GM21528 (cell line): ENCODE measurements around the gene MBNL2.

Source experiments
- ATAC-seq: cut with Tn5 transposase; IDR thresholded peaks from one replicate; pipeline ENCODE4 v1.9.1; 2021; ENCODE audit warnings: mild to moderate bottlenecking, moderate library complexity; ENCODE audit not compliant: unreplicated experiment, low FRiP score

MBNL2 gene

DNA sequence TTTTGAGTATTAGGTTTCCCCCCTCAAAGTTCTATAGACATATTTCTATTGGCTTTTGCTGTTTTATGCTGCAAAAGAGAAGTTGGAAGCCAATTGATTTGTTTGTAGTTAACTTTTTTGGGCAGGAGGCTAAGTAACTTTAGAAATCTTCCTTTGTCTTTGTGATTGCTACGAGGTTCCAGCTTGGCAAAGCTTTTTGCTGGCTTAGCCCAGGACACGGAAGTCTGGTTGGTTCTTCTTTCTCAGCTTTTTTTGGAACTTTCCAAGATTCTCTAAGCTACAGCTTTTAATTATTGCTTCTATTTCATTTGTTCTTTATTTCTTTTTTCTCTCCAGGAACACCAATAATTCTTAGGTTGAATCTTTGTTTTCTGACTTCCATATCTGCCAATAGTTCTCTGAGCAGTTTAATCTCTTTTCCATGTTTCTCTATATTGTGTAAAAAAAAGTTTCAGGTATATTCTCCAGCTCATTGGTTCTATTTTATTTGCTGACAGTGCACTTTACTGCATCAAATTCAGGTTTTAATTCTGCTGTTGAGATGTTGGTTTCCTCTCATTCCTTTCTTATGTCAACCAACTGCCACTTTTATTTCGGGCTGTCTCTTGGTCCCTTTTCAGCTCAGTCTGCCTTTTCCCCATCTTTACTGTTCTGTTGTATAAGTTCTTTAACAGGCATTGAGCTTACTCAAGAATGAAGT is 27.8 kb downstream of the MBNL2 start:
- no peak for ATAC-seq

DNA sequence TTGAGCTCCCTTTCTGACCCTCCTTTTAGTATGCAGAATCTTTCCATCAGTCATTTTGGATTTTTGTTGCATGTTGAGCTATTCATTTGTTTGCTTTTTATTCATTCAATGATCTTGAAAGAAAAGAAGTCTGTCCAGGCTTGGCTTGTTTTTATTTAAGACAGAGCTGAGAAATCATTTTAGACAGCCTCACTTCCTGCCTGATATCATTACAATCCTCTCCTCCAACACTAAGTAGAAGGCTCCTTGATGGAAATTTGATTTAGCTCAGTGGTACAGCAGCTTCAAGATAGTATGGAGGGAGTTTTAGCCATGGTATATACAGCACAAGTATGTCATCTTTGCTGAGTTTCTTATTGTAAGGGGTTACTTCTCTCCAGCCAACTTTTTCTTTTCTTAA is 28.4 kb downstream of the MBNL2 start:
- no peak for ATAC-seq

DNA sequence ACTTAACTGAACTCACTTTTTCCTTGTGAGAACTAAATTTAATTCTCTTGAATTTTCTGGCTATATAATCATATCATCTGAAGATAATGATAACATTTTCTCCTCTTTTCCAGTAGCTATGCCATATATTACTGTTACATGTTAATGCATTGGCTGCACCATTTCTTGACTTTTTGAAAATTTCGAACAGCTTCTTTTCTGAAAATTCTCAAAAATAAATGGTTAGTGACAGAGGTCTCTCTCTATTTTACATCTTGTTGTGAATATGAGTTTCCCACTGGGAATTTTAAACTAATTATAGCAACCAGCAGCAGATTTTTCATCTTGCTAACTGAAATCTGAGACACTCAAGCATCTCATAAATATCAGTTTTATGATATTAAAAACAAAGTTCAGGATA is 30.6 kb downstream of the MBNL2 start:
- ATAC-seq, result no peak

DNA sequence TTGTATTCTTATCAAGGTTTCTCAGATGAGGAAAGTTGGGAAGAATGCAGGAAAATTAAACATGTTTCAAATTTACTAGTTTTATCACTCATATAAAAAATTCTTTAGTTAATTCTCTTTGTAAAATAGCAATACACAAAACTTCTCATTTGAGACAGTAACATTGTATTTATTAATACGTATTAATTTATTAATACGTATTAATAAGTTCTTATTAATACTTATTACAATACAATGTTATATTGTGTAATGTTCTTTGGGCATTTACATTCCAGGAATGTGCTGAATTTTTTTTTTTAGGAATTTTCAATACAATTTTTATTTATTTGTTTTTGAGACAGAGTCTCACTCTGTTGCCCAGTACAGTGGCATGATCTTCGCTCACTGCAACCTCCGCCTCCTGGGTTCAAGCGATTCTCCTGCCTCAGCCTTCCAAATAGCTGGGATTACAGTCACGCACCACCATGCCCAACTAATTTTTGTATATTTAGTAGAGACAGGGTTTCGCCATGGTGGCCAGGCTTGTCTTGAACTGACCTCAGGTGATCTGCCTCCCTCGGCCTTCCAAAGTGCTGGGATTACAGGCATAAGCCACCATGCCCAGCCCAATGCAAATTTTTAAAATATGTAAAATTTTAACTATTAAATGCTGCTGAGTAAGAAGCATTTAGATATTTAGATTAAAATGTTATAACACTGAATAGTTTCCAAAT is 31.6 kb downstream of the MBNL2 start:
- no peak for ATAC-seq

DNA sequence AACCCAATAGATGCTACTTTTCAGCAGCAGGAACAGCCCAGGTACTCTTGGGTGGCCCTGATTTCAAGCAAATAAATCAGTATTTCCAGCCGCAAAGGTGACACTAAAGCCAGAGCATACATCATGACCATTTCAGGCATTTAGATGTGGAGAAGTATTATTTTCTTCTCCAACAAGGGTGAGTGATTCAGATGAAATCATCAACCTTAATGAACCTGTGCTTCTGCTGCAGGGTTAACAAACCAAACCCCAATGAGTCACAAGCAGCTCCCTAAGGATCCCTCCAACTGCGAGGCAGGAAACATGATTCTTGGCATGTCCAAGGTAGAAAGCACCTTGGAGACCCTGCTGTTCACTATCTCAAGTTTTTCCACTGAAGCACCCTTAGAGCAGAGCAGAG is 32.7 kb downstream of the MBNL2 start:
- no peak for ATAC-seq

DNA sequence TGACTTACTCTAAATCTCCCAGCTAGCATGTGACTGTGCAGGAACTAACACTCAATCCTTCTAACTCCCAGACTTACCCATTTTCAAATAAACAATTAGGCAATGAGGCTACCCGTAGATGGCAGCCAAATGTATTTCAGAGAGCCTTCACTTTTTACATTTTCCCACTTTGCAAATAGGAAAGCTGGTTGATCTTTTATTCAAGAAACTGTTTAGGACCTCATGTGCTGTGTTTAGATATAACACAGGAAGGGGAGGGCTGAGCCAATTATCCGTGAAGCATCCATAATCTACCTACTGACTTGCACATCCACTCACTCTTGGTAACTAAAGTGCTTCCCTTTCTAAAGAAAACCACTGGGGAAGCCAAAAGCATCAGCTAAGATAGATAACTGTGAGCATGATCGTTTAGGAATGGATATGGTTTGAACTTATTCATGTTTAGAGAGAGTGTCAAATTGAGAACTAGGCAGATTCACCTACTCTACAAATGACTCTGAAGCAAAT is 33.4 kb downstream of the MBNL2 start:
- no peak for ATAC-seq

DNA sequence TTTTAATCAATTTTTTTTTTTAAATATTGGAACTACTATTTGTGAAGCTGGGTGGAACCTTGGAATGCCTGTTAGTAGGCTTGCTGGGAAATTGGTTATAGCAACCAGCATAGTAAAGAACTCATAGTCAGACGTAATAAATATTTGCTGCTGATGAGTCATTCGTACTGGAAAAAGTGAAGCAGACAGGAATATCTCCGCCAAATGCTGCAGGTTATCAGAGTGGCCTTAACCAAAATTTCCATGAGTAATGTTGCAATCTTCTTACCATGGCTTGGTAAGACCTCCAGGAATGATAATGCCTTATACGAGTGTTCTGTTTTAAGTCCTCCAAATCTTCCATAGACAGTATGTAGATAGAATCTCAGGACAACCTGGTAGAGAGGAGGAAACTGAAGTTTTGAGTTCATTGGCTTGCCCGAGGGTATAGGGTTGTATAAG is 34.2 kb downstream of the MBNL2 start:
- ATAC-seq, result no peak

DNA sequence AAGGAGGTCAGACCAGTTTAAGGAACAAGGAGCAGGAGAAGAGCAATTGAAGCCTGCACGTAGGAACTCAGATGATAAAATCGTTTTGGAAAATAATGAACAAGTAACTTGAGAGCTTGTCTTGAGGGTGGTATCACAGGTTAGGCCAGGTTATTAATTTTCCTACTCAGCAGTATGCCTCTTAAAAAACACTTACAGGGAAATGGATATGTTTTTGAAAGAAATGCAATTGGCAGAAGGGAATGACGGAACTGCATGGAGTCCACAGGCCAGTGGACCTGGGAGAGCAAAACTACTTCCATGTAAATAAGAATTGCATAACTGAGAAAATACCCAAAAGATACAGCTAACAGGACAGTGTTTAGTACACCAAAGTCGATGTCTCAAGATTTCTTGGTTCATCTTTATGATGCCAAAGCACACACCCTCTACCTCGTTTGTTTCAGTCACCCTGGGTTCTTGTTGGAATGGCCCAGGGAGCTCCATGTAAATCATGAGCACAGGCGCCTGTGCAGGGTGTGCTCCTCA is 35.2 kb downstream of the MBNL2 start:
- no peak for ATAC-seq

DNA sequence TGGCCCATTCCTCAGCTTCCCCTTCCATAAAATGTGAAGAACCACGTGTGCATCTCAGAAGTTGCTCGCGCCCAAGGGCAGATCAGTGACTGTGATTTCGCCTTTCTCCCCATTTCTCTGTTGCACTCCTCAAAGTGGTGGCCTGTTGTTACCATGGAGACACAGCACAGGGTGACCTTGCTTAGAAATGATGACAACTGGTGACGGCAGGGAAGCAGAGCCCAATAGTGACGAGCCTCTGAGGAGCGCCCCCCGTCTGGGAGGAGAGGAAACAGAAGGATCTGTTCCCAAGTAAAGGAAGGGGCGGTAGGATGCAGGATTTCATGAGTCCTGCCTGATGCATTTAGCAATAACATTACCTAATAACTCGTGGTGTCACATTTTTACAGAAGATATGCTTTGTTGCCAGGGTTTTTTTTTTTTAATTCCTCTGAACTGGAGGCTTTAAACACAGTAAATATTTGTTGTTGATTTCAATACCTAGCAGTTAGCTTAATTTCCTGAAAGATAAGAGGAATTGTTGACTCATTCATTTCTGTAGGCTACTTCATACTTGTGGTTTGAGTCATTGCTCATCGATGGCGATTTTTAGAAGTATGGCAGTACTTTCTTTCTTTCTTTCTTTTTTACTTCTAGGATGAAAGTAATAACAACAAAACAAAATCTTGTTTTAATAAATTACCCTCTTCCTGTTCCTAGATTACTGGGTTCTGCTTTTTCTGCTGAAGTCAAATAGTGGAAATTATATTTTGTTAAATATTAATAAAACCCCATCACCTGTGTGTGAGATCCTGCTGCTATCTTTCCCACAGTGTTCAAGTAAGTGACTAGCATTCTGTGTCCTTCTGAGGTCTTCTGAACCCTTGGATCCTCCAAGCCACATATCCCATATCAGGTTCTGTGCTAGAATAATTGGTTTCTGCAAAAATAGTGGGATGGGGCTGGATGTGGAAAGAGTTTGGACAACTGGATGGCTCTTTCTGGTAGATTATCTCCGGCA is 36.0 kb downstream of the MBNL2 start:
- ATAC-seq, result peak; percentile 70

DNA sequence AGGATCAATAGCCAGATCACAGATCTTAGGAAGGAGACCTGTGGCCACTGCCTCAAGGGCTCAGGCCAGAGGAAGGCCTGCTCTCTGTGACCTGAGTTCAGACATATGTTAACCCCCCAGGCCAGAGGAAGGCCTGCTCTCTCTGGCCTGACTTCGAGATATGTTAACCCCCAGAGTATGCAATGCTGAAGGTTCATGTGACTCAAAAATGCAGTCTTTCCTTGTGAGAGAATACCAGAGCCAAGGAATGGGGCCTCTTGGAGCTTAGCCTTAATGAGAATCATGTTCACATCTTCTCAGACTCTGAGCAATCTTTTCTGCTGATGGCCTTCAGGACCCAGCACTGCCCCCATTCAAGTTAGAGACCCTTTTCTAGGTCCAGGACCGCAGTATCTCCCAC is 36.7 kb downstream of the MBNL2 start:
- ATAC-seq, result no peak

DNA sequence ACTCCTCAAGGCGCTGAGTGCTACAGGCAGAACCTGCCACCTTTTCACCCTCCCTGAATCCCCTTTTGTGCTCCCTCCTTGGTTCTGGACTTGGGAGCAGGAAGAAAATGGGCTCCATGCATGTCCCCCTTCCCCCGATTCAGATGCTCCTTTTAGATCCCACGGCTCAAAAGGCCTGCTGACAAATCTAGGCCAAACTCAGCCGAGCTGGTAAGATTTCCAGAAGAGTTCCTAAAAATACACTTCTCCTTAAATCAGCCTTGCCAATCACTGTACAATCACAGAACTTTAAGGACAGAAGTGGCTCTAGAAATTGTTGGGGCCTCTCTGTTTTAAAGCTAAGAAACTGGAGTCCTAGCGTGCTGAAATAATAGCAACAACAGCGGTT is 37.3 kb downstream of the MBNL2 start:
- ATAC-seq, result no peak

DNA sequence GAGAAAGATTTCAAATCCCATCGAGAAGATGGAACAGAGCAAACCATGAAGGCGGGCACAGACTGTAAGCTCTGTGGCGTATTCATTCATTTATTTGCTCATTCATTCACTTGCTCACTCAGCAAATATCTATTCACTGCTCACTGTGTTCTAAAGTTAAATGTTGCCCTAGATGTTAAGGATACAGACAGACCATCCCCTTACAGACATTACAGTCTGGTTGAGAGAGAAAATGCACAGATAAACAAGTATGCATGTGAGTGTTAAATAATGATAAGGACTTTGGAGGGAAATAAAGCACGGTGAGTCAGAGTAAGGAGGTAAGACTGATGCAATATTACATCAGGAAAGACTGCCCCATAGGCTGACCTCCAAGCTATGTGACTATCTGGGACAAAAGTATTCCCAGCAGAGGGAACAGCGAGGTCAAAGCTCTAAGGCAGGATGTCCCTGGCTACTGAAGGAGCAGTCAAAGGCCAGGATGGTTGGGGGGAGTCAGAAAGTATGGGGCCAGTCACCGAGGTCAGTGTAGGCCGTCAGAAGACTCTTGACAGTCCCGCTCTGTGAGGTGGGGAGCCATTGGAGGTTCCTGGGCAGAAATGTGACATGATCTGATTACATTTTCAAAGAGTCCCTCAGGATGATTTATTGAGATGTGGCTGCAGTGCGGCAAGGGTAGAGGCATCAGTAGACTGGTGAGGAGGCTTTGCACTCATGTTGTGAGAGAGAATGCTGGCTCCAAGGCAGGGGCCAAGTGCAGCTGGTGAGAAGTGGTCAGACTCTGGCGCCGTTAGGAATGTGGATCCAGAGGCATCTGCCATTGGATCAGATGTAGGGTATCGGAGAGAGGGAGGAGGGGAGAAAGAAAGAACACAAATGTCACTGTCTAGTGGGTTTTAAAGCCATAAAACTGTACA is 37.9 kb downstream of the MBNL2 start:
- no peak for ATAC-seq

DNA sequence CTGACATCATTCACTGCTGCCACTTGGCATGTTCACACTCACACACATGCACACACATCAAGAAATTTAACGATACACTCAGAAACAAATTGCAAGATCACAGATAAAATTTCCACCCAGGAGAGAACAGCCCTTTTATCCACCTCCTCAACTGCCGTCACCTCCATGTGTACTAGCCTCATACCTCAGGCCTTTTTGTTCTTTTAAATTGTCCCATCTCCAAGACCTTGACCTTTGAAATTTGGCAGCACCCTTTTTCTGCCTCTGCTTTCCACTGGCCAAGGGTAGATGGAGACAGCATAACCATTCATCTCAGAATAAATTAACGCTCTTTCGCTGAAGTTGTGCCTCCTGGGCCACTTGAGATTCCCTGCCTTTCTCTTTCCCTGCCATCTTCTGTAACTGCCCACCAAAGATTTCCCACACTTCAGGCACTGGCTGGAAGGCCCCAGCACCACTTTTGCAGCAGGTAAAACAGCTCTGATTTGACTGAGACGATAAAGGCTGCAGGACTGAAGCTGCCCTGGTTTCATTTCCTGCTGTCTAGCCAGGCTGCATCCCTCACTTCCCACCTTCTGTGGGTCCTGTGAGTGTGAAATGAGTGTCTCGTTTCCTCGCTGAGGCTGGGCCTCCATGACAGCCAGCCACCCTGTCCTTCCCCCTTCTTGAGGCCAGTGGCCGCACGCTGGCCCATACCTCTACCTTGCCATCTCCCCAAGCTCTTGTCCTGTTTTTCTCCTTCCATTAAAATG is 39.3 kb downstream of the MBNL2 start:
- ATAC-seq, result peak; percentile 69

DNA sequence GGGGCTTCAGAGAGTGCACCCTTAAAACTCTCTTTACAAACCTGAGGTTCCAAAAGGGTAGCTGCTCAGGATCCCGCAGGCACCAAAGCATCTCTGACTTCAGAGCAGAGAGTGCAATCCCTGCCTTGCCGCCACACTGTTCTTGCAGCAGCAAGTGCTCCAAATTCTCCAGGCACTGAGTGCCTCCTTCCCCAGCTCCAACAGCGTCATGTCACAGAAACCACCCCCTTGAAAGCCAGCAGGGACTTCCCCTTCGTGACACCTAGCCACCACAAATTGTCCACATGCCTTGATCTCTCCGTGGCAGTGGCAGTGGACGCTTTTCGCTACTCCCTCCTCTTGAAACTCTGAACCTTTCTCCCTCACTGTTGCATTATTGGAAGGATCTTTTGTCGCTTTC is 39.9 kb downstream of the MBNL2 start:
- no peak for ATAC-seq

DNA sequence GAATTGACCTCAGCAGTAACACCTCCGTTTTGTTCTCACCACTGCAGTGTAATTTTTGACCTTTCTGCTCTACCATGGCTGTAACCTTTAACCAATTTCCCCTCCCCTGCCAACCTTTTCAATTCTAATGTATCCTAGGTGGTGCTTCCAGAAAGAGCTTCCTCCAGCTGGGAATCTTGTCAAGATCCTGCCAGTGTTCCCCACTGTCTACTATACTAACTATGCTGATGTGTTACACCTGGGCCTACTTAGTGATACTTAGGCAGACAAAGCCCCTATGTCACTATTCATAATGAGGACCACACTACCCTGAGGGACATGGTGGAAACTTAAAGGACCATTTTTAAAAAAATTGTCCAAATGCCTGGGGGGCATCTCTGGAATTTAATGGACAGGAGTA is 41.0 kb downstream of the MBNL2 start:
- ATAC-seq, result no peak

DNA sequence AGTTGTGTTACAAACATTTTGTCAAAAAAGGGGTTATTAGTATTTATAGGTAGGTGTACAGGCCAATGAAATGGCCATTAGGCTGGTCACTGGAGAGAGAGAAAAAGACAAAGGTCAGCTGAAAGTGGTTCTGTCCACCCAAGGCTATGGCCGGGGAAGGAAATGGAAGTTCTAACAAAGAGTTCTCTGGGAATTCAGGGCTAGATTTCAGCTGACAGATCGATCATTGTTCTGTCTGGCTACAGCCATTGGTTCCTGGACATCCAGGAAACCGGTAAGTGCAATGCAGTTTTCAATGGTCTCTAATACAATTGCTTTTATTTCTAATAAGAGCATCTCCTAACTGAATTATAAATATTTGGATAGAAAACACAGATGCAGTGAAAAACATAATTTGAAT is 42.5 kb downstream of the MBNL2 start:
- ATAC-seq, result no peak

DNA sequence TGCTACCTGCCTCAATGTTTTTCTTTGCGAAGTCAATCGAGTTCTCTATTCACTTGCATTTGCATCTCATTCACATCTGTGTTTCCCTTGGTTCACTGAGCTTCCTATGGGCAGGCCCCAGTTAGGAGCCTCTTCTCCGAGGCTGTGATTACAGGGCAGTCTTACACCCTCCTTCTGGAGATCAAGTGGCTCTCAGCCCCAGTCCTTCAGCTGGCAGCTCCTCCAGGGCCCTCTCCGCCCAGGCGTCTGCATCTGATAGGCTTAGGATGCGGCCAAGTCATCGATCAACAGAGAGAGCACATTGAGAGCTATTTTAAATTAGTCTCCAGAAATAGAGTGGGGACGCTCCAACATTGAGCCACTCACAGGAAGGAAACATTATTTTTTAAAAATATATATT is 44.2 kb downstream of the MBNL2 start:
- ATAC-seq, result no peak

DNA sequence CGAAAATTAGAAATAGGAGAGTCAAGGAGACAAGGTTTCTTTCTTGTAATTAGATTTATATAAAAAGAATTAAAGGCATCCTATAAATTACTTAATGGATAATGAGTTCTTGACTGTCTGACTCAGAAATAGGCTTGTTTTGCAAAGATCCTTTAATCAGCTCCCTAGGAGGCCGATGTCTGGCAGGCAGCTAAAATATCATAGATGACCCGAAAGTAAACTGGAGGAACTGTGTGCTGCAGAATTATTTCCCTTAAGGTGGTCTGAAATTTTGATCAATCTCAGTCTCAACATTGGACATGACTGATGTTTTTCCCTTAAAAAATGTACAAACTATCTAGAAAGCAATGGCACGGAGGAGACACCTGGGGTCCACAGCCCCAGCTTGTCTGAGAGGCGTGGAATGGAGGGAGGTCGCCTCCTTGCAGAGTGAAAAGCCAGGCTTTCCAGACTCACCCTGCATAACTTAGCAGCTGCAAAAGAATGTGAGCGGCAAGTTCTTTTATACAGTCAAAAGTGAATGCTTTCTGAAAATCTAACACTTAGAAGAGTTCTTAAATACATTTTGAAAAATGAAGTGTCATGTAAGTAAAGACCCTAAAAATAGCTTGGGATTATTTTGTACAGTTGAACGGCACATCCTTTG is 44.8 kb downstream of the MBNL2 start:
- no peak for ATAC-seq
